Measurements from ENCODE around the gene PYCARD. TPM values are rescaled to one million over a fixed set of nuclear protein-coding genes. Genes with fewer than 3 reads are reported as not detected.

PYCARD gene
- total RNA-seq, 1 experiment from 2014 or later = 37.5 TPM

DNA sequence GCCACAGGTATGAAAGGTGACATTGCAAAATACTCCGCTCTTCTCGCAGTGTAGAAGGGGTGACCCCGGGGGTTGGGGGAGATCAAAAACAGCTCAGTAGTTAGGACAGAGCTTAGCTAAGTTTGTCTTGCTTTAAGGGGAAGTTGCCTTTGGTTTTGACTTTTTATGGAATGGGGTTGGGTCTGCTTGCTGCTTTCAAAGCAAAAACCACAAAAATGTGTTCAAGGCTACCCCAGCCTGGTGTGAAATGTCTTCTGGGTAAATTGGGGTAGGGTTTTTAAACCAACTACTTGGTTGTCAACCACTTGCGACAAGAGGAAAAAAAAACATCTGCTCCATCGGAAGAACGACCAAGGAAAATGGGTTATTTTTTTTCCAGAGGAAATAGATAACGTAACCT lies 16.4 kb downstream of the PYCARD start:
- Histone ChIP-seq H3K9me3 (ENCODE audit: control insufficient read depth, low read depth, low read length) (no peaks in the 10 kb centered on the region), H4K8ac (replicated peaks; ENCODE audit: insufficient read length, low read depth, low read length) (no peak overlapping the region), H3T11ph (ENCODE audit: low read length) (no peak overlapping the region), H4K20me1 (ENCODE audit: control insufficient read depth, insufficient read depth, insufficient read length) (no peaks in the 10 kb centered on the region), H2AK5ac (ENCODE audit: insufficient read length, low read length) (no peak overlapping the region), H3K4me2 (ENCODE audit: insufficient read depth, insufficient read length, low read length) (no peak overlapping the region), H3K9ac (ENCODE audit: extremely low read depth, insufficient read length, low read length) (no peak overlapping the region), H3K4me1 (ENCODE audit: insufficient read depth, low read length) (no peaks in the 10 kb centered on the region), H3K4ac (ENCODE audit: low read depth, low read length) (no peak overlapping the region), H3K14ac (ENCODE audit: insufficient read depth, low read length) (no peak overlapping the region), H2AFZ (ENCODE audit: low read length) (no peak overlapping the region), H2BK12ac (ENCODE audit: insufficient read length, low read depth, low read length) (no peak overlapping the region), H2BK20ac (ENCODE audit: low read depth, low read length, poor library complexity, severe bottlenecking) (no peak overlapping the region), H3K18ac (ENCODE audit: insufficient read length, low read depth, low read length) (no peak overlapping the region), H3K79me2 (ENCODE audit: insufficient read depth, low read length) (peaks cover 35% of the 10 kb centered on the region), H3K79me1 (ENCODE audit: insufficient read depth, low read depth, low read length, poor library complexity, severe bottlenecking) (peaks cover 19% of the 10 kb centered on the region), H3K23me2 (ENCODE audit: insufficient read length, low read depth, low read length, poor library complexity, severe bottlenecking) (peaks cover 7% of the 10 kb centered on the region), H3K27me3 (ENCODE audit: insufficient read depth, low read length) (no peaks in the 10 kb centered on the region), H2BK120ac (ENCODE audit: low read depth, low read length, poor library complexity, severe bottlenecking) (no peak overlapping the region), H3K56ac (ENCODE audit: insufficient read length, low read depth, low read length) (no peak overlapping the region), H3K27ac (ENCODE audit: insufficient read length, low read depth, low read length) (no peak overlapping the region), H2BK5ac (ENCODE audit: insufficient read length, low read length) (no peak overlapping the region), H4K91ac (ENCODE audit: insufficient read length, low read depth, low read length) (no peak overlapping the region), H2BK15ac (ENCODE audit: low read depth, low read length) (no peak overlapping the region), H3K23ac (ENCODE audit: insufficient read length, low read depth, low read length) (no peak overlapping the region), H4K5ac (ENCODE audit: insufficient read length, low read depth, low read length) (no peak overlapping the region)
- DNase-seq = no peak
- Mint-ChIP-seq H3K4me3 (0 out of 5 replicates have a peak overlapping the region, but pooled peaks of 1 of the 2 experiments have one; percentile 2), H3K27me3 (ENCODE audit: low read depth) (peaks cover 4% of the 10 kb centered on the region), H3K36me3 (ENCODE audit: insufficient read depth in 1 of 3, low read depth in 3 of 3) (peaks cover 97 to 100% (median 99%) of the 10 kb centered on the region in 3 experiments), H3K4me1 (peaks cover 25 to 36% of the 10 kb centered on the region in 2 experiments), H3K27ac (peak overlapping the region in 1 of 3 experiments; percentile 76; a peak in 2 of 7 replicates), H3K9me3 (no peaks in the 10 kb centered on the region; a peak in 2 of 5 replicates)
- WGBS (ENCODE audit: extremely low coverage, insufficient read length, low lambda C conversion rate) = no CpG with 5 or more reads among the region's 7 CpGs
- TF ChIP-seq, protein P1, sequence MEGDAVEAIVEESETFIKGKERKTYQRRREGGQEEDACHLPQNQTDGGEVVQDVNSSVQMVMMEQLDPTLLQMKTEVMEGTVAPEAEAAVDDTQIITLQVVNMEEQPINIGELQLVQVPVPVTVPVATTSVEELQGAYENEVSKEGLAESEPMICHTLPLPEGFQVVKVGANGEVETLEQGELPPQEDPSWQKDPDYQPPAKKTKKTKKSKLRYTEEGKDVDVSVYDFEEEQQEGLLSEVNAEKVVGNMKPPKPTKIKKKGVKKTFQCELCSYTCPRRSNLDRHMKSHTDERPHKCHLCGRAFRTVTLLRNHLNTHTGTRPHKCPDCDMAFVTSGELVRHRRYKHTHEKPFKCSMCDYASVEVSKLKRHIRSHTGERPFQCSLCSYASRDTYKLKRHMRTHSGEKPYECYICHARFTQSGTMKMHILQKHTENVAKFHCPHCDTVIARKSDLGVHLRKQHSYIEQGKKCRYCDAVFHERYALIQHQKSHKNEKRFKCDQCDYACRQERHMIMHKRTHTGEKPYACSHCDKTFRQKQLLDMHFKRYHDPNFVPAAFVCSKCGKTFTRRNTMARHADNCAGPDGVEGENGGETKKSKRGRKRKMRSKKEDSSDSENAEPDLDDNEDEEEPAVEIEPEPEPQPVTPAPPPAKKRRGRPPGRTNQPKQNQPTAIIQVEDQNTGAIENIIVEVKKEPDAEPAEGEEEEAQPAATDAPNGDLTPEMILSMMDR (conservative IDR thresholded peaks at IDR 0.05) = no peak

Data from H9 (cell line).